Hepatocyte (in vitro differentiated cells): ENCODE results near the gene NUBP2. TPM values are rescaled to one million over a fixed set of nuclear protein-coding genes. Genes with fewer than 3 reads are reported as not detected.
A peak's percentile ranks its signal among the peaks of the same experiment; 100 is the strongest.

ENCODE experiments used
- DNase-seq: peaks from one replicate; pipeline ENCODE4 v3.0.0-alpha.2; 2016; ENCODE audit warnings: low spot score
- H2AFZ ChIP-seq: fragments of 200-600 bp; sonication (generic); 2 replicates; pipeline ENCODE4 v1.6.0; 2016; ENCODE audit warnings: antibody characterized with exemption, mild to moderate bottlenecking
- H3K27ac ChIP-seq: fragments of 200-600 bp; sonication (generic); 2 replicates; pipeline ENCODE4 v1.5.1; 2016; ENCODE audit warnings: mild to moderate bottlenecking
- H3K27me3 ChIP-seq: fragments of 200-600 bp; sonication (generic); 2 replicates; pipeline ENCODE4 v1.6.1; 2016
- H3K36me3 ChIP-seq: fragments of 200-600 bp; sonication (generic); replicated peaks from 2 replicates; pipeline ENCODE4 v1.5.1; 2016; ENCODE audit warnings: low read depth; ENCODE audit not compliant: insufficient read depth
- H3K4me1 ChIP-seq: fragments of 200-600 bp; sonication (generic); 2 replicates; pipeline ENCODE4 v1.5.1; 2016; ENCODE audit warnings: mild to moderate bottlenecking, moderate library complexity; ENCODE audit not compliant: insufficient read depth
- H3K4me2 ChIP-seq: fragments of 200-600 bp; sonication (generic); 2 replicates; pipeline ENCODE4 v1.6.0; 2016
- H3K4me3 ChIP-seq: fragments of 200-600 bp; sonication (generic); 2 replicates; pipeline ENCODE4 v1.5.1; 2016; ENCODE audit warnings: mild to moderate bottlenecking
- H3K79me2 ChIP-seq: fragments of 200-600 bp; sonication (generic); 2 replicates; pipeline ENCODE4 v1.6.0; 2017; ENCODE audit warnings: mild to moderate bottlenecking
- H3K9me2 ChIP-seq: fragments of 200-600 bp; sonication (generic); replicated peaks from 2 replicates; pipeline ENCODE4 v1.6.0; 2017; ENCODE audit warnings: mild to moderate bottlenecking; ENCODE audit not compliant: insufficient read depth
- H3K9me3 ChIP-seq: fragments of 200-600 bp; sonication (generic); 2 replicates; pipeline ENCODE4 v1.5.1; 2016; ENCODE audit warnings: low read depth, mild to moderate bottlenecking
- H4K20me1 ChIP-seq: fragments of 200-600 bp; sonication (generic); 2 replicates; pipeline ENCODE4 v1.6.0; 2016; ENCODE audit warnings: mild to moderate bottlenecking; ENCODE audit not compliant: insufficient read depth, poor library complexity, severe bottlenecking
- EZH2 ChIP-seq: fragments of 200-600 bp; sonication (generic); IDR thresholded peaks from 2 replicates; pipeline ENCODE4 v1.6.1; 2016; ENCODE audit warnings: antibody characterized with exemption, mild to moderate bottlenecking, borderline replicate concordance
- EZH2phosphoT487 ChIP-seq: fragments of 200-600 bp; sonication (generic); IDR thresholded peaks from one replicate; pipeline ENCODE4 v1.6.1; 2018; ENCODE audit warnings: antibody characterized with exemption, mild to moderate bottlenecking, low read depth, moderate library complexity; ENCODE audit not compliant: unreplicated experiment, severe bottlenecking
- WGBS: methylation state at CpG from one replicate; pipeline ENCODE4 v1.1.6; 2016; ENCODE audit warnings: low lambda C conversion rate; ENCODE audit errors: missing lambda C conversion rate; 5-methylcytosine and 5-hydroxymethylcytosine counted together
- polyA plus RNA-seq: library from polyadenylated mRNA; unstranded; fragments of >200 nt; fragmentation: Nextera tagmentation; extraction: Ambion mirVana; gene quantifications from 2 replicates; pipeline ENCODE4 v1.2.1, GENCODE V29; 2016
- total RNA-seq: library from RNA; depleted of rRNA; stranded (reverse); fragments of >200 nt; gene quantifications from 2 replicates; pipeline ENCODE4 v1.2.3, GENCODE V29; 2014
- TF ChIP-seq, protein P1 (sequence below): fragments of 200-600 bp; sonication (generic); IDR thresholded peaks from 2 replicates; pipeline ENCODE4 v1.5.1; 2016; ENCODE audit warnings: antibody characterized with exemption, mild to moderate bottlenecking; ENCODE audit not compliant: poor library complexity

The NUBP2 gene
- total and polyA plus RNA-seq, 2 experiments from 2014 or later: 85.4 to 101 TPM

DNA sequence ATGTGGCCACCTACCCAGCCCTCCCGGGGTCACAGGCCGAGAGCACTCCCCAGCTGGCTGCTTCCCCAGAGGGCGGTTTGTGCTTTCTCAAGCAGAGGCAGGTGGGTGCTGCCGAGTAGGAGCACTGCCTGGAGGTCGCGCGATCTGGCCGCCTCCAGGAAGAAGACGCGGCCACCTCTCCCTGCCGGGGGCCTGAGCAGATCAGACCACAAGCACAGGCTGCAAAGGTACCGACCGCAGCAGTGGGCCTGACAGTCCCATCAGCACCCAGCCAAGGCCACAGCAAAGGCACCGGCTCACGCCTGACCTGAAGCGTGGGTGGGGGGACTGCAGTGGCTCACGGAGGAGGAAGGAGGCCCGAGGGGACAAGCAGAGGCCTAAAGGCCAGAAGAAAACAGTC, 25.9 kb downstream of the NUBP2 start:
- 83% methylated on average over 18 of the region's 18 CpGs for WGBS
- no peaks in the 10 kb centered on the region for H3K36me3 ChIP-seq

DNA sequence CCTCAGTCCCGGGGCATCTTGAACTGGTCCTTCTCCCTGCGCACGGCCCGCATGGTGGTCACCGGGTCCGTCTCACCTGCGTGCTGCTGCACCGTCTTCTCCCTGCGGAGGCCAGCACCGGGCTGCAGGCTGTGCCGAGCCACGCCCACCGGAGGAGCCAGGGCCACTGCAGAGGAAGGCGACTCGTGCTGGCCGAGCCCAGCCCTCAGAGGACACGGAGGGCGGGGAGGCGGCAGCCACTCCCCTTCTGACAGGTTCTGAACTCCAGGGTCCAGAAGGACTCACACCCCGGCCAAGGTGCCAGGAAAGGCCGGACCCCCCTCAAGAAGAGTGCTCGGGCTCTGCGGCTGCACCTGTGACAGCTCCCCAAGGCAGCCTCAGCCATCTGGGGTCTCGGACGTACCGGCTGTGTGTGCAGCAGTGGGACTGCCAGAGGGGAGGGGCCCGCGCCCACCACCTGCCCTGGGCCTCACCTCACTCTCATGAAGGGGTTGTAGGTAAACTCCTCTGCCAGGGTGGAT, 26.6 kb downstream of the NUBP2 start:
- Histone ChIP-seq H3K79me2 (no peaks in the 10 kb centered on the region), H3K27me3 (no peaks in the 10 kb centered on the region), H4K20me1 (peaks cover 3% of the 10 kb centered on the region), H2AFZ (no peak overlapping the region), H3K4me2 (no peak overlapping the region), H3K36me3 (no peaks in the 10 kb centered on the region), H3K27ac (no peak overlapping the region), H3K9me2 (no peaks in the 10 kb centered on the region), H3K9me3 (no peaks in the 10 kb centered on the region), H3K4me3 (no peak overlapping the region), H3K4me1 (no peaks in the 10 kb centered on the region)
- 82% methylated on average over 27 of the region's 28 CpGs for WGBS
- TF ChIP-seq, protein P1, sequence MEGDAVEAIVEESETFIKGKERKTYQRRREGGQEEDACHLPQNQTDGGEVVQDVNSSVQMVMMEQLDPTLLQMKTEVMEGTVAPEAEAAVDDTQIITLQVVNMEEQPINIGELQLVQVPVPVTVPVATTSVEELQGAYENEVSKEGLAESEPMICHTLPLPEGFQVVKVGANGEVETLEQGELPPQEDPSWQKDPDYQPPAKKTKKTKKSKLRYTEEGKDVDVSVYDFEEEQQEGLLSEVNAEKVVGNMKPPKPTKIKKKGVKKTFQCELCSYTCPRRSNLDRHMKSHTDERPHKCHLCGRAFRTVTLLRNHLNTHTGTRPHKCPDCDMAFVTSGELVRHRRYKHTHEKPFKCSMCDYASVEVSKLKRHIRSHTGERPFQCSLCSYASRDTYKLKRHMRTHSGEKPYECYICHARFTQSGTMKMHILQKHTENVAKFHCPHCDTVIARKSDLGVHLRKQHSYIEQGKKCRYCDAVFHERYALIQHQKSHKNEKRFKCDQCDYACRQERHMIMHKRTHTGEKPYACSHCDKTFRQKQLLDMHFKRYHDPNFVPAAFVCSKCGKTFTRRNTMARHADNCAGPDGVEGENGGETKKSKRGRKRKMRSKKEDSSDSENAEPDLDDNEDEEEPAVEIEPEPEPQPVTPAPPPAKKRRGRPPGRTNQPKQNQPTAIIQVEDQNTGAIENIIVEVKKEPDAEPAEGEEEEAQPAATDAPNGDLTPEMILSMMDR: no peak
- no peak for TF ChIP-seq EZH2
- TF ChIP-seq EZH2phosphoT487: no peak
- peak; percentile 8 for DNase-seq

More for the DNA sequence above, 25.9 kb downstream of the NUBP2 start:
- no peak overlapping the region for H3K4me2 ChIP-seq
- DNase-seq: no peak
- no peak overlapping the region for H2AFZ ChIP-seq
- no peaks in the 10 kb centered on the region for H3K4me1 ChIP-seq
- no peak overlapping the region for H3K27ac ChIP-seq
- no peak for TF ChIP-seq EZH2
- TF ChIP-seq, protein P1: no peak
- H3K4me3 ChIP-seq: no peak overlapping the region
- H3K9me2 ChIP-seq: no peaks in the 10 kb centered on the region
- no peaks in the 10 kb centered on the region for H3K9me3 ChIP-seq
- H3K27me3 ChIP-seq: no peaks in the 10 kb centered on the region
- H3K79me2 ChIP-seq: no peaks in the 10 kb centered on the region
- peaks cover 3% of the 10 kb centered on the region for H4K20me1 ChIP-seq

DNA sequence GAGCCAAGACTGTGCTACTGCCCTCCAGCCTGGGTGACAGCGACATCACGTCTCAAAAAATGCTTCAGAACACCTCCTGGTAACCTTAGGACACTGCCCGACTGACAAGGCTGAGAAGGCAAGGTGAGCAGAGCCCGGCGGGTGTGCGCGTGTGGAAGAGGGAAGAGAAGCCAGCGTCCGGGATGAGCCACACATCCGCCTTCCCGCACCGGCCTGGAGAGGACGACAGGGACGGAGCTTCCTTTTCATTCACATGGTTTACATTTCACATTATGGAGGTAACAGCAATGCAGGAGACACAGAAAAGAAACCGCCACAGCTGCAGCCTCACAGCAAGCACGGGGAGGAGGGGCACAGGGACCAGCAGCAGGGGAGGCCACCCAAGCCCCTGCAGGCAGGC, 27.3 kb downstream of the NUBP2 start:
- DNase-seq: no peak
- Histone ChIP-seq H2AFZ (no peak overlapping the region), H3K27ac (no peak overlapping the region), H3K9me3 (no peaks in the 10 kb centered on the region), H3K4me3 (no peak overlapping the region), H3K9me2 (no peaks in the 10 kb centered on the region), H3K79me2 (no peaks in the 10 kb centered on the region), H4K20me1 (peaks cover 3% of the 10 kb centered on the region), H3K4me1 (no peaks in the 10 kb centered on the region), H3K27me3 (no peaks in the 10 kb centered on the region), H3K4me2 (no peak overlapping the region), H3K36me3 (no peaks in the 10 kb centered on the region)
- TF ChIP-seq EZH2 (no peak), EZH2phosphoT487 (no peak)
- WGBS: 99% methylated on average over 16 of the region's 16 CpGs

DNA sequence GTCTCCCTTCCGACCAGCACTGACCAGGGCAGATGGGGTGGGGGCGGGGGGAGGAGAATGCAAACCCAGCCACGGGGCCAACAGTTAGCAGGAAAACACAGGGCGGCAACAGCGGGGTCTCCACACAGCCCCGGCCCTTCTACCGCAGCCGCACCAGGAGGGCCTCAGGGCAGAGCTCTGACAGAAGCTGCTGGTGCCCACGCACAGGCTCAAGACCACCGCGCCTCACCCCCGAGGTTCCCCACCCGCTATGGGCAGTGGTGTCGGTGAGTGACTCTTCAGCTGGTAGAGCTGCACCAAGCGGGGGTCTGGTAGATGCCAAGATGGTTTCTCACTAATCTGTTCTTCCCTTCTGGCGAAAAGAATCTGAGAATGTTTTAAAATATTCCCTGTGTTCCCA, 27.8 kb downstream of the NUBP2 start:
- no peak overlapping the region for H3K4me2 ChIP-seq
- no peaks in the 10 kb centered on the region for H3K9me3 ChIP-seq
- H3K4me1 ChIP-seq: no peaks in the 10 kb centered on the region
- H3K79me2 ChIP-seq: no peaks in the 10 kb centered on the region
- no peaks in the 10 kb centered on the region for H3K27me3 ChIP-seq
- no peaks in the 10 kb centered on the region for H3K36me3 ChIP-seq
- no peak overlapping the region for H3K27ac ChIP-seq
- TF ChIP-seq EZH2phosphoT487 (no peak), EZH2 (no peak)
- TF ChIP-seq, protein P1: no peak
- peaks cover 3% of the 10 kb centered on the region for H4K20me1 ChIP-seq
- H3K4me3 ChIP-seq: no peak overlapping the region
- no peak overlapping the region for H2AFZ ChIP-seq
- WGBS: 96% methylated on average over 14 of the region's 16 CpGs
- H3K9me2 ChIP-seq: no peaks in the 10 kb centered on the region
- DNase-seq: no peak
